HCT116 (cell line): ENCODE data around the gene SLC6A6. TPM values are rescaled to one million over a fixed set of nuclear protein-coding genes. Genes with fewer than 3 reads are reported as not detected.
A peak's percentile ranks its signal among the peaks of the same experiment; 100 is the strongest.

Experiments used
- ATAC-seq: fragments of 200-7000 bp; cut with Tn5 transposase; 2 replicates; pipeline ENCODE4 v1.9.1; 2020; ENCODE audit warnings: mild to moderate bottlenecking, moderate library complexity
- BruUV-seq: library from RNA; stranded (reverse); fragments of 400-500 nt; replicated peaks from 2 replicates; lab custom pipeline; 2021; lab: Mats Ljungman, UMichigan
- CTCF ChIA-PET: fragments of 300-600 bp; sonication (Branson Sonifier 250); formaldehyde crosslinking; loops from one replicate; lab custom pipeline; 2021; ENCODE audit warnings: antibody characterized with exemption; lab: Charles Lee
- POLR2A ChIA-PET: fragments of 300-600, 350-600 bp; sonication (Branson Sonifier 250); formaldehyde crosslinking; loops from one replicate; lab custom pipeline; 2021; ENCODE audit warnings: antibody characterized with exemption; lab: Charles Lee
- RAD21 ChIA-PET, 2 experiments: fragments of 300-600 bp; sonication (Branson Sonifier 250); formaldehyde crosslinking; loops; one replicate each; lab custom pipeline; 2023; ENCODE audit warnings: low total read pairs in 2 of 2; ENCODE audit not compliant: uncharacterized antibody in 2 of 2, unreplicated experiment in 2 of 2, low non-redundant PET in 1 of 2; lab: Charles Lee
- DNase-seq: peaks from one replicate; pipeline ENCODE4 v3.0.0-alpha.2; 2010; ENCODE audit warnings: low read depth, low spot score
- H2AFZ ChIP-seq: fragments of 200-600 bp; shearing (Covaris generic), sonication (generic); 2 replicates; pipeline ENCODE4 v1.6.1; 2017; ENCODE audit warnings: low read depth, mixed run types, mixed read lengths, antibody characterized with exemption, low read length; ENCODE audit not compliant: poor library complexity, severe bottlenecking
- H3K27ac ChIP-seq: 2 replicates; pipeline ENCODE4 v1.5.1; 2012; ENCODE audit warnings: low read depth, low read length
- H3K27me3 ChIP-seq: fragments of 200-600 bp; sonication (generic); 2 replicates; pipeline ENCODE4 v1.6.1; 2016; ENCODE audit warnings: mixed run types, low read length, mixed read lengths; ENCODE audit not compliant: insufficient read depth
- H3K36me3 ChIP-seq, 2 experiments: fragments of 200-500 bp in 1 of 2; fragments of 200-600 bp in 1 of 2; sonication (Bioruptor generic) in 1 of 2; sonication (generic) in 1 of 2; 2 replicates each; pipeline versions ENCODE4 v1.5.1 to v1.6.1; 2014 to 2016; ENCODE audit warnings: low read length in 2 of 2, inconsistent platforms in 1 of 2, mixed read lengths in 1 of 2, mixed run types in 1 of 2; ENCODE audit not compliant: insufficient read depth in 2 of 2, control insufficient read depth in 1 of 2
- H3K4me1 ChIP-seq, 2 experiments: fragments of 200-600 bp in 1 of 2; sonication (generic) in 1 of 2; 2 replicates each; pipeline versions ENCODE4 v1.5.1 to v1.6.1; 2012 to 2017; ENCODE audit warnings: low read length in 2 of 2, inconsistent platforms in 1 of 2, mild to moderate bottlenecking in 1 of 2, mixed read lengths in 1 of 2, mixed run types in 1 of 2, moderate library complexity in 1 of 2; ENCODE audit not compliant: insufficient read depth in 2 of 2, control insufficient read depth in 1 of 2
- H3K4me2 ChIP-seq: fragments of 200-600 bp; sonication (generic); 2 replicates; pipeline ENCODE4 v1.6.1; 2017; ENCODE audit warnings: mixed run types, low read length, mixed read lengths
- H3K4me3 ChIP-seq, 2 experiments: fragments of 200-600 bp in 1 of 2; sonication (generic) in 1 of 2; replicated peaks in 1 of 2; 2 replicates each; pipeline ENCODE4 v1.5.1; 2011 to 2016; ENCODE audit warnings: low read length in 2 of 2, control low read depth in 1 of 2, low read depth in 1 of 2, mild to moderate bottlenecking in 1 of 2, mixed read lengths in 1 of 2, mixed run types in 1 of 2
- H3K79me2 ChIP-seq: fragments of 200-600 bp; sonication (generic); 2 replicates; pipeline ENCODE4 v1.6.1; 2017; ENCODE audit warnings: mild to moderate bottlenecking, mixed run types, low read length, moderate library complexity, mixed read lengths; ENCODE audit not compliant: insufficient read depth
- H3K9ac ChIP-seq: fragments of 200-600 bp; sonication (generic); 2 replicates; pipeline ENCODE4 v1.6.1; 2016; ENCODE audit warnings: low read length, mixed read lengths
- H3K9me2 ChIP-seq: fragments of 200-600 bp; sonication (generic), shearing (Covaris generic); 2 replicates; pipeline ENCODE4 v1.6.1; 2017; ENCODE audit warnings: mixed run types, mild to moderate bottlenecking, moderate library complexity; ENCODE audit not compliant: insufficient read depth
- H3K9me3 ChIP-seq, 2 experiments: fragments of 200-500 bp in 1 of 2; fragments of 200-600 bp in 1 of 2; sonication (Bioruptor generic) in 1 of 2; sonication (generic) in 1 of 2; 2 replicates each; pipeline ENCODE4 v1.6.1; 2014 to 2017; ENCODE audit warnings: low read length in 2 of 2, mixed read lengths in 2 of 2, inconsistent platforms in 1 of 2, low read depth in 1 of 2, mild to moderate bottlenecking in 1 of 2, mixed run types in 1 of 2, moderate library complexity in 1 of 2; ENCODE audit not compliant: control insufficient read depth in 1 of 2, insufficient read depth in 1 of 2
- H4K20me1 ChIP-seq: fragments of 200-600 bp; sonication (generic), shearing (Covaris generic); 2 replicates; pipeline ENCODE4 v1.6.1; 2017; ENCODE audit warnings: mixed run types, mild to moderate bottlenecking, moderate library complexity; ENCODE audit not compliant: insufficient read depth
- SIN3A ChIP-seq: IDR thresholded peaks from 2 replicates; pipeline ENCODE4 v1.6.1; 2012; ENCODE audit warnings: low read depth
- TCF7L2 ChIP-seq: IDR thresholded peaks from 2 replicates; pipeline ENCODE4 v1.7.0; 2011; ENCODE audit warnings: borderline replicate concordance, inconsistent platforms; ENCODE audit not compliant: insufficient read depth, insufficient read length; ENCODE audit errors: extremely low read depth
- YY1 ChIP-seq: IDR thresholded peaks from 2 replicates; pipeline ENCODE4 v1.6.1; 2011; ENCODE audit warnings: low read length, low read depth, moderate library complexity, mild to moderate bottlenecking; ENCODE audit not compliant: insufficient replicate concordance; ENCODE audit errors: extremely low read depth
- ZFX ChIP-seq: fragments of 450-650 bp; IDR thresholded peaks from 2 replicates; pipeline ENCODE4 v1.6.1; 2017
- intact Hi-C: fragments of 100-400 bp; cut with micrococcal nuclease; formaldehyde crosslinking; loops from 2 replicates; pipeline ENCODE4 v1.10.0; 2022
- total RNA-seq: library from RNA; stranded (reverse); gene quantifications from one replicate; pipeline ENCODE4 v1.2.1, GENCODE V29; 2021; ENCODE audit not compliant: unreplicated experiment
- TF ChIP-seq, protein P1 (sequence below): IDR thresholded peaks from 2 replicates; pipeline ENCODE4 v1.6.1; 2012
- TF ChIP-seq, protein P2 (sequence below): IDR thresholded peaks from 2 replicates; pipeline ENCODE4 v1.6.1; 2012
- TF ChIP-seq, protein P3 (sequence below): IDR thresholded peaks from 2 replicates; pipeline ENCODE4 v1.6.1; 2012; ENCODE audit warnings: low read depth

Gene SLC6A6
- total RNA-seq, 1 experiment from 2014 or later: 36.3 TPM

DNA sequence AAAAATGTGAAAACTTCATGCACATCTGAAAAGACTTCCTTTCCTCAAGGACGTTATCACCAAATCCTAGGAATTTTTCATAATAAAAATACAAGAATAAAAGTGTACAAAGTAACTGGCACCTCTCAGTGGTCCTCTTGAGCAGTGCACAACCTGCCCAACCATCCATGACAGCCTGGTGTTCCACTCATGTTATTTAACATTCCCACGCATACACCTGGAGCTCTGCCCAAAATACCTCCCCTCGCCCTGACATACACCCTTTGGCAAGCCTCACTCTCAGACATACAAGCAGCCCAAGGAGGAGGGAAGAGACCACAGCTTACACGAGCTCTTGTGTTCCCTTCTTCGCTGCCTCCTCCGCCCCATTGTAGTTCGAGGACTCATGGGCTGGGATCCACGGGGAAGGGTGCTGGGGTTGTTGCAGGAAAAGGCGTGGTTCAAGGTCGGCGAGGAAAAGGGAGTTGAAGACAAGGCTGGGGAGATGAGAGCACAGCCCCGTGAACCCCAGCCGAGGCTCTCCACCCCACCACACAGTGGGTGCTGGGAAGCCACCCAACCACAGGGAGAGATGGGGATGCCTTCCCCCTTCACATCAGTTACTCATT lies 114.4 kb downstream of the SLC6A6 start:
- H3K9me3 ChIP-seq: no peaks in the 10 kb centered on the region
- no peaks in the 10 kb centered on the region for H3K79me2 ChIP-seq
- DNase-seq (no peak), ATAC-seq (no peak)
- no peak for TF ChIP-seq SIN3A
- TF ChIP-seq, protein P1, sequence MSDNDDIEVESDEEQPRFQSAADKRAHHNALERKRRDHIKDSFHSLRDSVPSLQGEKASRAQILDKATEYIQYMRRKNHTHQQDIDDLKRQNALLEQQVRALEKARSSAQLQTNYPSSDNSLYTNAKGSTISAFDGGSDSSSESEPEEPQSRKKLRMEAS: no peak
- TF ChIP-seq YY1: no peak
- TF ChIP-seq, protein P2, sequence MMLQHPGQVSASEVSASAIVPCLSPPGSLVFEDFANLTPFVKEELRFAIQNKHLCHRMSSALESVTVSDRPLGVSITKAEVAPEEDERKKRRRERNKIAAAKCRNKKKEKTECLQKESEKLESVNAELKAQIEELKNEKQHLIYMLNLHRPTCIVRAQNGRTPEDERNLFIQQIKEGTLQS: no peak
- TF ChIP-seq TCF7L2: no peak
- TF ChIP-seq ZFX: no peak
- H3K27me3 ChIP-seq: no peaks in the 10 kb centered on the region
- no TSS peak for BruUV-seq
- intact Hi-C loops: no loop called here
- H3K9me2 ChIP-seq: no peaks in the 10 kb centered on the region
- H3K4me1 ChIP-seq: no peaks in the 10 kb centered on the region
- no peak overlapping the region for H3K9ac ChIP-seq
- no peaks in the 10 kb centered on the region for H4K20me1 ChIP-seq
- CTCF ChIA-PET: no interaction called here
- H3K27ac ChIP-seq: no peak overlapping the region
- H3K36me3 ChIP-seq: no peaks in the 10 kb centered on the region
- no peak overlapping the region for H2AFZ ChIP-seq
- H3K4me2 ChIP-seq: no peak overlapping the region
- no peak overlapping the region for H3K4me3 ChIP-seq
- POLR2A ChIA-PET: no interaction called here
- RAD21 ChIA-PET: no interaction called here

DNA sequence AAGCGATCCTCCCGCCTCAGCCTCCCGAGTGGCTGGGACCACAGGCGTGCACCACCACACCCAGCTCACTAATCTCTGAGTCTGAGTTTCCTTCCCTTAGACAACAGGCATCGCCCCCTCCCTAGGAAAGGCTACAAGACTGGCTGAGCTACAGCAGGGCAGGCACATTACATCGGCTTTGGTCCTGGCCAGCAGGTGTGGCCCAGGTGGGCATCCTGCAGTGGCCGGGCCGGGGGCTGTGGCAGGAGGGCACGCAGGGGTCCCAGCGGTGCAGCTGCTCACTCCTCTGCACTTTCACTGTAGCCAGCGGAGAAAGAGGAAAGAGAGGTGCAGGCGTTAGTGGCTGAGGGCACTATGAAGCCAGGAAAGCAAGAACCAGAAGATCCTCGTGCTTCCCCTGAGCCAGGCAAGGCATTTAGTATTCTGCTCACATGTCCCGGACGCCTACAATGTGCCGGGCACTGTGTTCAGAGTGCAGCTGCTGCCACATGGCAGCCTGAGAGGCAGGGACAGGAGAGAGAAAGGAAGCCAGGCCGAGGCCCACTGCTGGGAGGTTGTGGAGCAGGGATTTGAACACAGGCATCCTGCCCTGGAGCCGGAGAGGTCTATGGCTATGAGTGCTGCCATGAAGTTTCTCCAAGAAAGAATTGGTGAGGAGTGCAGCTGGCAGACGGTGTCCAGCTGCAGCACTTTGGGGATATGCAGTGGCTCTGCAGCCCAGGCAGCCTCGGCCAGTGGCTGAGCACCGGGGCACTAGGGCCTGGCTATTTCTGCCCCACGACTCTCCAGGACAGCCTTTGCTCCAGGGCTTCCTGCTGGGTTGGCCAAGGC lies 115.4 kb downstream of the SLC6A6 start:
- Histone ChIP-seq H3K36me3 (no peaks in the 10 kb centered on the region), H3K9ac (no peak overlapping the region), H3K27me3 (no peaks in the 10 kb centered on the region), H2AFZ (no peak overlapping the region), H3K4me1 (no peaks in the 10 kb centered on the region), H4K20me1 (no peaks in the 10 kb centered on the region), H3K4me2 (no peak overlapping the region), H3K27ac (no peak overlapping the region), H3K9me3 (no peaks in the 10 kb centered on the region), H3K79me2 (no peaks in the 10 kb centered on the region), H3K9me2 (no peaks in the 10 kb centered on the region), H3K4me3 (no peak overlapping the region)
- POLR2A ChIA-PET: no interaction called here
- TF ChIP-seq, protein P3, sequence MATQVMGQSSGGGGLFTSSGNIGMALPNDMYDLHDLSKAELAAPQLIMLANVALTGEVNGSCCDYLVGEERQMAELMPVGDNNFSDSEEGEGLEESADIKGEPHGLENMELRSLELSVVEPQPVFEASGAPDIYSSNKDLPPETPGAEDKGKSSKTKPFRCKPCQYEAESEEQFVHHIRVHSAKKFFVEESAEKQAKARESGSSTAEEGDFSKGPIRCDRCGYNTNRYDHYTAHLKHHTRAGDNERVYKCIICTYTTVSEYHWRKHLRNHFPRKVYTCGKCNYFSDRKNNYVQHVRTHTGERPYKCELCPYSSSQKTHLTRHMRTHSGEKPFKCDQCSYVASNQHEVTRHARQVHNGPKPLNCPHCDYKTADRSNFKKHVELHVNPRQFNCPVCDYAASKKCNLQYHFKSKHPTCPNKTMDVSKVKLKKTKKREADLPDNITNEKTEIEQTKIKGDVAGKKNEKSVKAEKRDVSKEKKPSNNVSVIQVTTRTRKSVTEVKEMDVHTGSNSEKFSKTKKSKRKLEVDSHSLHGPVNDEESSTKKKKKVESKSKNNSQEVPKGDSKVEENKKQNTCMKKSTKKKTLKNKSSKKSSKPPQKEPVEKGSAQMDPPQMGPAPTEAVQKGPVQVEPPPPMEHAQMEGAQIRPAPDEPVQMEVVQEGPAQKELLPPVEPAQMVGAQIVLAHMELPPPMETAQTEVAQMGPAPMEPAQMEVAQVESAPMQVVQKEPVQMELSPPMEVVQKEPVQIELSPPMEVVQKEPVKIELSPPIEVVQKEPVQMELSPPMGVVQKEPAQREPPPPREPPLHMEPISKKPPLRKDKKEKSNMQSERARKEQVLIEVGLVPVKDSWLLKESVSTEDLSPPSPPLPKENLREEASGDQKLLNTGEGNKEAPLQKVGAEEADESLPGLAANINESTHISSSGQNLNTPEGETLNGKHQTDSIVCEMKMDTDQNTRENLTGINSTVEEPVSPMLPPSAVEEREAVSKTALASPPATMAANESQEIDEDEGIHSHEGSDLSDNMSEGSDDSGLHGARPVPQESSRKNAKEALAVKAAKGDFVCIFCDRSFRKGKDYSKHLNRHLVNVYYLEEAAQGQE: no peak
- TF ChIP-seq, protein P1: no peak
- DNase-seq (no peak), ATAC-seq (peak; percentile 26; the same call in 1 of the 2 replicates)
- intact Hi-C loops: no loop called here
- RAD21 ChIA-PET: no interaction called here
- BruUV-seq: no TSS peak
- CTCF ChIA-PET: interaction anchor here (1.4 kb wide), 1 partner anchor 32 kb away, joined by 4 read pairs; no protein-coding TSS in a partner anchor
